ENCODE measurements around the gene ARHGAP11A.

DNA sequence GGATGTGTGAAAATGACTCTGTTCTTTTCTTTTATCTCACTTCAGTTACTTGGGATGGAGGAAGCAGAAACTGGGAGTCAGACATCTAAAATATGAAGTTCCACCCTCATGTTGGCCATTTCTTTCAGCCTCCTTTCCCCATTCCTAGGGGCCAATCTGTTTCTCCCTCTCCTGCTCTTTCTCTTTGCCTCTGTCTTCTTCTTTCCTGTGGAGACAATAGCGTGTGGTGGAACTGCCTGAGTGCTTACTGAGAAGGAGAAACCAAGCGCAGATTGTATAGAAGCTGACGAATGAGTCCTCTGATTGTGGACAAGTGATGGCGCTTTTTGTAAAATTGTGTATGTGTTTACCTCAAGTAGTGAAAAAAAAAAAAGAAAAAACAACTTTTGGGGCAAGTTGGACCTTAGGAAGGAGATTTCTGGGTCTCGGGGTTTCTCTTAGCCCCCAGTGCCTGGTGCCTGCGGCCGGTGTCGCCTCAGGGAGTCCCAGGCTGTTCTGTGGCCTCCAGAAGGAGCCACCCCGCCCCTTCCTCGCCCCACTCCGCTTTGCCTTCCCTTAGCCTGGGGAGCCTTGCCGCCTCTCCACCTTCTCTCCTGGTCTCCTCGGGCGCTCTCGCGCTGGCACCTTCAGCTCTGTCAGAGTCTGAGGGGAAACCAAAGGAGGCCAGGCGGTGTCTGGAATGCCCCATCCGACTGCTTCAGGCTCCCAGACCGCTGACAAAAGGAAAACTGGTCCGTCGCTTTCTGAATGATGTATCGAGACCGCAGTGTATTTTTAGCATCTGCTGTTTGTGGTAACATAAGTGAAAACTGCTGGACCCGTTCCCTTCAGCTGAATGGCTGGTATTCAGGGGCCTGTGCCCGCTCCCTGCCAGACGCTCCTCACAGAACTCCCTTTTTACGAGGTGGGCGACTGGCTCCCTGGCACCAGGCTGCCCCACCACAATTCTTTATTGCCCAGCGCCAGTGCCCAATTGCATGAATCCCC is 56.3 kb downstream of the ARHGAP11A start:
- TF ChIP-seq CTCF (IDR thresholded peaks at IDR 0.05; ENCODE audit: low read depth, low read length) = no peak
- no peak for TF ChIP-seq EZH2phosphoT487 (IDR thresholded peaks at IDR 0.05; ENCODE audit: low read depth)

Data from OCI-LY3 (cell line).